ENCODE results near the gene NT5C3B. TPM values are rescaled to one million over a fixed set of nuclear protein-coding genes. Genes with fewer than 3 reads are reported as not detected.
A peak's percentile ranks its signal among the peaks of the same experiment; 100 is the strongest.

NT5C3B gene
- total and polyA plus RNA-seq, 4 donors, result 15.3 to 32.0 (median 26.9) TPM

- H3K9me3 ChIP-seq (ENCODE audit: control insufficient read depth in 4 of 4, low read length in 3 of 4), result no peaks in the 10 kb centered on the region
- no peak for DNase-seq (ENCODE audit: low spot score)
- peaks cover 8 to 33% (median 24%) of the 10 kb centered on the region in 4 donors for H3K4me1 ChIP-seq (ENCODE audit: control insufficient read depth in 4 of 4, insufficient read depth in 4 of 4, low read length in 3 of 4)
- no peaks in the 10 kb centered on the region for H3K27me3 ChIP-seq (ENCODE audit: control insufficient read depth in 4 of 4, insufficient read depth in 4 of 4, low read length in 3 of 4)
- H3K9ac ChIP-seq (ENCODE audit: low read depth in 1 of 2, low read length in 2 of 2), result peak overlapping the region in 1 of 2 donors; percentile 16
- H3K27ac ChIP-seq (ENCODE audit: low read depth in 1 of 2, low read length in 2 of 2), result peak overlapping the region; percentile 68 to 86
- no peak overlapping the region for H3K4me3 ChIP-seq (ENCODE audit: low read depth in 1 of 3, low read length in 3 of 3)
- no peak for TF ChIP-seq SP1 (IDR thresholded peaks at IDR 0.05)
- no peaks in the 10 kb centered on the region for H3K36me3 ChIP-seq (ENCODE audit: control insufficient read depth in 4 of 4, insufficient read depth in 3 of 4, low read depth in 1 of 4, low read length in 3 of 4)
- WGBS, result 50% methylated on average over 6 of the region's 6 CpGs
Observed at GRCh38 chr17:41784207-41784744, 51.8 kb downstream of the NT5C3B start.

- TF ChIP-seq HNF4A (conservative IDR thresholded peaks at IDR 0.05) (no peak), HNF4G (IDR thresholded peaks at IDR 0.05) (no peak), RXRA (IDR thresholded peaks at IDR 0.05) (no peak), TAF1 (conservative IDR thresholded peaks at IDR 0.05) (no peak), ATF3 (IDR thresholded peaks at IDR 0.05) (no peak), GABPA (IDR thresholded peaks at IDR 0.05 in 1 of 2, conservative IDR thresholded peaks at IDR 0.05 in 1 of 2) (no peak), NR2F2 (IDR thresholded peaks at IDR 0.05) (no peak), YY1 (IDR thresholded peaks at IDR 0.05) (no peak), JUND (IDR thresholded peaks at IDR 0.05) (no peak), SP1 (IDR thresholded peaks at IDR 0.05) (no peak), FOXA1 (IDR thresholded peaks at IDR 0.05) (no peak), CTCF (IDR thresholded peaks at IDR 0.05; ENCODE audit: low read depth, low read length, missing input control) (no peak)
- H3K9ac ChIP-seq (ENCODE audit: low read depth in 1 of 2, low read length in 2 of 2), result no peak overlapping the region
- WGBS, result 50% methylated on average over 4 of the region's 4 CpGs
- peaks cover 15 to 43% (median 33%) of the 10 kb centered on the region in 4 donors for H3K4me1 ChIP-seq (ENCODE audit: control insufficient read depth in 4 of 4, insufficient read depth in 4 of 4, low read length in 3 of 4)
- no peaks in the 10 kb centered on the region for H3K36me3 ChIP-seq (ENCODE audit: control insufficient read depth in 4 of 4, insufficient read depth in 3 of 4, low read depth in 1 of 4, low read length in 3 of 4)
- H3K27me3 ChIP-seq (ENCODE audit: control insufficient read depth in 4 of 4, insufficient read depth in 4 of 4, low read length in 3 of 4), result no peaks in the 10 kb centered on the region
- no peak overlapping the region for H3K4me3 ChIP-seq (ENCODE audit: low read depth in 1 of 3, low read length in 3 of 3)
- H3K27ac ChIP-seq (ENCODE audit: low read depth in 1 of 2, low read length in 2 of 2), result peak overlapping the region; percentile 38 to 48
- no peak for DNase-seq (ENCODE audit: low spot score)
- no peaks in the 10 kb centered on the region for H3K9me3 ChIP-seq (ENCODE audit: control insufficient read depth in 4 of 4, low read length in 3 of 4)
Observed at GRCh38 chr17:41782142-41782541, 53.9 kb downstream of the NT5C3B start.

GRCh38 chr17:41781404-41782110 lies 54.5 kb downstream of the NT5C3B start:
- Histone ChIP-seq H3K27me3 (ENCODE audit: control insufficient read depth in 4 of 4, insufficient read depth in 4 of 4, low read length in 3 of 4) (no peaks in the 10 kb centered on the region), H3K4me3 (ENCODE audit: low read depth in 1 of 3, low read length in 3 of 3) (no peak overlapping the region), H3K27ac (ENCODE audit: low read depth in 1 of 2, low read length in 2 of 2) (peak overlapping the region in 1 of 2 donors; percentile 38), H3K4me1 (ENCODE audit: control insufficient read depth in 4 of 4, insufficient read depth in 4 of 4, low read length in 3 of 4) (peaks cover 19 to 49% (median 38%) of the 10 kb centered on the region in 4 donors), H3K9ac (ENCODE audit: low read depth in 1 of 2, low read length in 2 of 2) (no peak overlapping the region), H3K36me3 (ENCODE audit: control insufficient read depth in 4 of 4, insufficient read depth in 3 of 4, low read depth in 1 of 4, low read length in 3 of 4) (no peaks in the 10 kb centered on the region), H3K9me3 (ENCODE audit: control insufficient read depth in 4 of 4, low read length in 3 of 4) (no peaks in the 10 kb centered on the region)
- WGBS, result 83% methylated on average over 13 of the region's 13 CpGs
- TF ChIP-seq REST (IDR thresholded peaks at IDR 0.05) (no peak), NR2F2 (IDR thresholded peaks at IDR 0.05) (peak; percentile 51)
- no peak for DNase-seq (ENCODE audit: low spot score)

Data from liver (tissue), 9 donors.